H9 (cell line): ENCODE measurements around the gene CYP1B1. TPM values are rescaled to one million over a fixed set of nuclear protein-coding genes. Genes with fewer than 3 reads are reported as not detected.

Experiments used
- DNase-seq: peaks from one replicate; pipeline ENCODE4 v3.0.0-alpha.2; 2017
- H2AFZ ChIP-seq: one replicate; pipeline ENCODE4 v1.6.1; 2013; ENCODE audit warnings: mild to moderate bottlenecking, low read length, control low read depth, moderate library complexity
- H2AK5ac ChIP-seq: 2 replicates; pipeline ENCODE4 v1.6.1; 2013; ENCODE audit warnings: low read length, control low read depth, mixed read lengths; ENCODE audit not compliant: insufficient read length
- H2BK120ac ChIP-seq: one replicate; pipeline ENCODE4 v1.6.1; 2013; ENCODE audit warnings: low read depth, mild to moderate bottlenecking, low read length, control low read depth, inconsistent platforms; ENCODE audit not compliant: poor library complexity, severe bottlenecking
- H2BK12ac ChIP-seq: 2 replicates; pipeline ENCODE4 v1.6.1; 2013; ENCODE audit warnings: low read length, control low read depth, mixed read lengths, low read depth; ENCODE audit not compliant: insufficient read length
- H2BK15ac ChIP-seq: 2 replicates; pipeline ENCODE4 v1.6.1; 2013; ENCODE audit warnings: low read depth, low read length, control low read depth
- H2BK20ac ChIP-seq: one replicate; pipeline ENCODE4 v1.6.1; 2013; ENCODE audit warnings: low read depth, mild to moderate bottlenecking, low read length, control low read depth, inconsistent platforms; ENCODE audit not compliant: poor library complexity, severe bottlenecking
- H2BK5ac ChIP-seq: 2 replicates; pipeline ENCODE4 v1.6.1; 2013; ENCODE audit warnings: low read length, control low read depth, mixed read lengths; ENCODE audit not compliant: insufficient read length
- H3K14ac ChIP-seq: 2 replicates; pipeline ENCODE4 v1.6.1; 2013; ENCODE audit warnings: low read length, control low read depth; ENCODE audit not compliant: insufficient read depth
- H3K18ac ChIP-seq: 2 replicates; pipeline ENCODE4 v1.6.1; 2013; ENCODE audit warnings: low read depth, mild to moderate bottlenecking, mixed read lengths, low read length, control low read depth; ENCODE audit not compliant: insufficient read length
- H3K23ac ChIP-seq: 2 replicates; pipeline ENCODE4 v1.6.1; 2013; ENCODE audit warnings: low read length, control low read depth, mixed read lengths, low read depth; ENCODE audit not compliant: insufficient read length
- H3K23me2 ChIP-seq: 2 replicates; pipeline ENCODE4 v1.6.1; 2013; ENCODE audit warnings: low read depth, mild to moderate bottlenecking, mixed read lengths, low read length, control low read depth; ENCODE audit not compliant: insufficient read length, poor library complexity, severe bottlenecking
- H3K27ac ChIP-seq: 2 replicates; pipeline ENCODE4 v1.5.1; 2013; ENCODE audit warnings: low read length, control low read depth, mixed read lengths, low read depth; ENCODE audit not compliant: insufficient read length
- H3K27me3 ChIP-seq: 2 replicates; pipeline ENCODE4 v1.6.1; 2013; ENCODE audit warnings: low read length, control low read depth, inconsistent platforms; ENCODE audit not compliant: insufficient read depth
- H3K4ac ChIP-seq: 2 replicates; pipeline ENCODE4 v1.6.1; 2013; ENCODE audit warnings: low read depth, mild to moderate bottlenecking, control low read depth, inconsistent platforms, low read length, moderate library complexity
- H3K4me1 ChIP-seq: 2 replicates; pipeline ENCODE4 v1.6.1; 2013; ENCODE audit warnings: low read length, control low read depth, inconsistent platforms; ENCODE audit not compliant: insufficient read depth
- H3K4me2 ChIP-seq: 2 replicates; pipeline ENCODE4 v1.6.1; 2013; ENCODE audit warnings: low read length, control low read depth, mixed read lengths; ENCODE audit not compliant: insufficient read length, insufficient read depth
- H3K56ac ChIP-seq: 2 replicates; pipeline ENCODE4 v1.6.1; 2013; ENCODE audit warnings: low read depth, mild to moderate bottlenecking, mixed read lengths, low read length, control low read depth; ENCODE audit not compliant: insufficient read length
- H3K79me1 ChIP-seq: 2 replicates; pipeline ENCODE4 v1.6.1; 2013; ENCODE audit warnings: low read depth, mild to moderate bottlenecking, moderate library complexity, low read length, control low read depth, inconsistent platforms; ENCODE audit not compliant: insufficient read depth, poor library complexity, severe bottlenecking
- H3K79me2 ChIP-seq: 2 replicates; pipeline ENCODE4 v1.6.1; 2013; ENCODE audit warnings: low read length, control low read depth, inconsistent platforms; ENCODE audit not compliant: insufficient read depth
- H3K9ac ChIP-seq: 2 replicates; pipeline ENCODE4 v1.6.1; 2013; ENCODE audit warnings: low read length, control low read depth, mixed read lengths; ENCODE audit not compliant: insufficient read length; ENCODE audit errors: extremely low read depth
- H3K9me3 ChIP-seq: one replicate; pipeline ENCODE4 v1.6.1; 2013; ENCODE audit warnings: low read depth, low read length, inconsistent platforms; ENCODE audit not compliant: control insufficient read depth
- H3T11ph ChIP-seq: one replicate; pipeline ENCODE4 v1.6.1; 2013; ENCODE audit warnings: mild to moderate bottlenecking, low read length, control low read depth, inconsistent platforms
- H4K20me1 ChIP-seq: one replicate; pipeline ENCODE4 v1.6.1; 2013; ENCODE audit not compliant: control insufficient read depth, insufficient read length, insufficient read depth
- H4K5ac ChIP-seq: 2 replicates; pipeline ENCODE4 v1.6.1; 2013; ENCODE audit warnings: low read depth, mild to moderate bottlenecking, mixed read lengths, low read length, control low read depth; ENCODE audit not compliant: insufficient read length
- H4K8ac ChIP-seq: replicated peaks from 2 replicates; pipeline ENCODE4 v1.6.1; 2013; ENCODE audit warnings: low read length, control low read depth, mixed read lengths, low read depth; ENCODE audit not compliant: insufficient read length
- H4K91ac ChIP-seq: 2 replicates; pipeline ENCODE4 v1.6.1; 2013; ENCODE audit warnings: low read depth, mild to moderate bottlenecking, moderate library complexity, mixed read lengths, low read length, control low read depth; ENCODE audit not compliant: insufficient read length
- H3K27ac Mint-ChIP-seq, 3 experiments: 2 replicates in 2 of 3; 3 replicates in 1 of 3; pipeline ENCODE4 v1.8.0; 2020 to 2021; ENCODE audit warnings: mixed read lengths in 3 of 3, mild to moderate bottlenecking in 1 of 3, moderate library complexity in 1 of 3
- H3K27me3 Mint-ChIP-seq: 2 replicates; pipeline ENCODE4 v1.8.0; 2021; ENCODE audit warnings: low read depth, mild to moderate bottlenecking, moderate library complexity, mixed read lengths
- H3K36me3 Mint-ChIP-seq, 3 experiments: 2 replicates in 2 of 3; 3 replicates in 1 of 3; pipeline ENCODE4 v1.8.0; 2020 to 2021; ENCODE audit warnings: low read depth in 3 of 3, mixed read lengths in 3 of 3; ENCODE audit not compliant: insufficient read depth in 1 of 3
- H3K4me1 Mint-ChIP-seq, 2 experiments: 2 replicates each; pipeline ENCODE4 v1.8.0; 2020; ENCODE audit warnings: mixed read lengths in 2 of 2
- H3K4me3 Mint-ChIP-seq, 2 experiments: 2 replicates in 1 of 2; 3 replicates in 1 of 2; pipeline ENCODE4 v1.8.0; 2020 to 2021; ENCODE audit warnings: mild to moderate bottlenecking in 2 of 2, mixed read lengths in 2 of 2, moderate library complexity in 1 of 2
- H3K9me3 Mint-ChIP-seq, 2 experiments: 2 replicates in 1 of 2; 3 replicates in 1 of 2; pipeline ENCODE4 v1.8.0; 2020; ENCODE audit warnings: mild to moderate bottlenecking in 2 of 2, mixed read lengths in 2 of 2, moderate library complexity in 1 of 2
- WGBS: extraction: QIAGEN DNeasy Blood & Tissue Kit; methylation state at CpG from one replicate; pipeline ENCODE4 v1.1.7; 2013; ENCODE audit warnings: missing lambda C conversion rate, low lambda C conversion rate, mixed read lengths; ENCODE audit not compliant: insufficient read length; ENCODE audit errors: extremely low coverage; 5-methylcytosine and 5-hydroxymethylcytosine counted together
- total RNA-seq: library from RNA; stranded (reverse); gene quantifications from 2 replicates; pipeline ENCODE4 v1.2.1, GENCODE V29; 2021
- TF ChIP-seq, protein P1 (sequence below): fragments of 200-600 bp; sonication (generic); conservative IDR thresholded peaks from 3 replicates; pipeline ENCODE4 v1.8.0; 2021; ENCODE audit warnings: antibody characterized with exemption, mild to moderate bottlenecking

The CYP1B1 gene
- total RNA-seq, 1 experiment from 2014 or later = 2.7 TPM

DNA sequence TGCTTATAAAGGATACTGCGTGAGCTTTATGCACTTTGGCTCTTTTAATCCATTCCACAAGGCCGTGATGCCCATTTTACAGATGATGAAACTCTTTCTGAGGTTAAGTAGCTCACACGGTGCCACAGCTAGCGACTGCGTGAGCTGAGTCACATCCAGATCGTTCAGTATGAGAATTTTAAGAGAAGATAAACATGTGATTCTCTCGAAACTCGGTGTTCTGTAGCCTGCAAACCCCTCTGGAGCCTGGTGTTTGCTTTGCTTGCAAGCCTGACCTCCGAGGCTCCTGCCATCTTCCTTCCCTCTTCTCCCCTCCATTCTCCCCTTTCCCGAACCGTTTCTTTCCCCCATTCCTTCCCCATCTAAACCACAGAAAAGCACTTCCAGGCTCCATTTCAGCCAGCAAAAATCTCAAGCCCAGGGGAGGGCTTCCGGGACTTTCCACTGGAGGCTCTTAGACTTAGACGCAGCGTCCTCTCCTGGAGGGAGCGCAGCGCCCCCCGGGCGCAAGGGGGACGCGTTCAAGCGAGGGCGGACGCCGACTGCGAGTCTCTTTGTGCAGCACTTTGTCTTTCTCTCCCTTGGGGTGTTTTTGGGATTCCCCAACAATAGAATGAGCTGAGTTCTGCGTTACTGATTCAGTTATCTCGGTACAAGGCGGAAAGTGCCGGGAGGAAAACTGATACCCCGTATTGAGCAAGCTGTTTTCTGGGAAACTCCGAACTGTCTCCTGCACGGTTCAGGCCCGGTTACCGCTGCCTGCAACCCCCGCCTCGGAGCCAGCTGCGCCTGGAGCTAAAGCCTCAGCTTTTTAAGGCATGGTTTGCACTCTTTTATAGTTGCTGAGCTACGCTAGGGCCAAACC is 38.0 kb downstream of the CYP1B1 start:
- H3K18ac ChIP-seq = peak overlapping the region; percentile 31
- H3K9ac ChIP-seq = no peak overlapping the region
- H4K91ac ChIP-seq = no peak overlapping the region
- peak overlapping the region in 1 of 2 experiments; percentile 16; a peak in 3 of 5 replicates for H3K4me3 Mint-ChIP-seq
- H2BK5ac ChIP-seq = no peak overlapping the region
- no peak overlapping the region; a peak in 1 of 7 replicates for H3K27ac Mint-ChIP-seq
- H3K56ac ChIP-seq = no peak overlapping the region
- peak; percentile 69 for DNase-seq
- H4K8ac ChIP-seq = no peak overlapping the region
- no peaks in the 10 kb centered on the region for H4K20me1 ChIP-seq
- H3K27ac ChIP-seq = no peak overlapping the region
- peaks cover 2 to 4% of the 10 kb centered on the region in 2 experiments; a peak in 2 of 4 replicates for H3K4me1 Mint-ChIP-seq
- no peak overlapping the region for H2BK12ac ChIP-seq
- H3K23me2 ChIP-seq = no peaks in the 10 kb centered on the region
- no peaks in the 10 kb centered on the region for H3K9me3 Mint-ChIP-seq
- H3K9me3 ChIP-seq = no peaks in the 10 kb centered on the region
- no peak overlapping the region for H2BK120ac ChIP-seq
- no peak overlapping the region for H3K23ac ChIP-seq
- H3K79me2 ChIP-seq = no peaks in the 10 kb centered on the region
- 0 out of 2 replicates have a peak, but pooled peaks cover 3% of the 10 kb centered on the region for H3K4me1 ChIP-seq
- H4K5ac ChIP-seq = no peak overlapping the region
- TF ChIP-seq, protein P1, sequence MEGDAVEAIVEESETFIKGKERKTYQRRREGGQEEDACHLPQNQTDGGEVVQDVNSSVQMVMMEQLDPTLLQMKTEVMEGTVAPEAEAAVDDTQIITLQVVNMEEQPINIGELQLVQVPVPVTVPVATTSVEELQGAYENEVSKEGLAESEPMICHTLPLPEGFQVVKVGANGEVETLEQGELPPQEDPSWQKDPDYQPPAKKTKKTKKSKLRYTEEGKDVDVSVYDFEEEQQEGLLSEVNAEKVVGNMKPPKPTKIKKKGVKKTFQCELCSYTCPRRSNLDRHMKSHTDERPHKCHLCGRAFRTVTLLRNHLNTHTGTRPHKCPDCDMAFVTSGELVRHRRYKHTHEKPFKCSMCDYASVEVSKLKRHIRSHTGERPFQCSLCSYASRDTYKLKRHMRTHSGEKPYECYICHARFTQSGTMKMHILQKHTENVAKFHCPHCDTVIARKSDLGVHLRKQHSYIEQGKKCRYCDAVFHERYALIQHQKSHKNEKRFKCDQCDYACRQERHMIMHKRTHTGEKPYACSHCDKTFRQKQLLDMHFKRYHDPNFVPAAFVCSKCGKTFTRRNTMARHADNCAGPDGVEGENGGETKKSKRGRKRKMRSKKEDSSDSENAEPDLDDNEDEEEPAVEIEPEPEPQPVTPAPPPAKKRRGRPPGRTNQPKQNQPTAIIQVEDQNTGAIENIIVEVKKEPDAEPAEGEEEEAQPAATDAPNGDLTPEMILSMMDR = peak; percentile 38
- no peak overlapping the region for H2BK15ac ChIP-seq
- peaks cover 14% of the 10 kb centered on the region for H3K27me3 Mint-ChIP-seq
- no peak overlapping the region for H3T11ph ChIP-seq
- 100% methylated on average over 2 of the region's 38 CpGs for WGBS
- no peak overlapping the region for H2AFZ ChIP-seq
- H3K36me3 Mint-ChIP-seq = no peaks in the 10 kb centered on the region
- H3K4me2 ChIP-seq = peak overlapping the region; percentile 36
- no peak overlapping the region for H3K4ac ChIP-seq
- H3K79me1 ChIP-seq = no peaks in the 10 kb centered on the region
- H2BK20ac ChIP-seq = no peak overlapping the region
- peak overlapping the region; percentile 24; the same call in 1 of the 2 replicates for H3K14ac ChIP-seq
- H2AK5ac ChIP-seq = no peak overlapping the region
- peaks cover 3% of the 10 kb centered on the region; the same call in 1 of the 2 replicates for H3K27me3 ChIP-seq
